Endothelial cell of umbilical vein (primary cell): ENCODE data around the gene OR5J2. TPM values are rescaled to one million over a fixed set of nuclear protein-coding genes. Genes with fewer than 3 reads are reported as not detected.

ENCODE experiments used
- BruUV-seq: library from RNA; stranded (reverse); fragments of 400-500 nt; replicated peaks from 2 replicates; lab custom pipeline; 2021; lab: Mats Ljungman, UMichigan
- CTCF ChIA-PET: fragments of 300-600, 350-600 bp; sonication (Branson Sonifier 250); formaldehyde crosslinking; loops from one replicate; lab custom pipeline; 2021; ENCODE audit warnings: antibody characterized with exemption, inconsistent platforms; lab: Charles Lee
- POLR2A ChIA-PET: fragments of 300-600, 350-600 bp; sonication (Branson Sonifier 250); formaldehyde crosslinking; loops from one replicate; lab custom pipeline; 2021; ENCODE audit warnings: antibody characterized with exemption, inconsistent platforms; lab: Charles Lee
- DNase-seq: peaks from one replicate; pipeline ENCODE4 v3.0.0-alpha.2; 2011; ENCODE audit warnings: low read depth, low spot score
- FAIRE-seq: peaks from 2 replicates; lab custom pipeline; 2011; peaks lifted over from hg19 to GRCh38; lab: Jason Lieb, UNC
- H2AFZ ChIP-seq: 2 replicates; pipeline ENCODE4 v1.6.0; 2012; ENCODE audit warnings: low read depth, low read length, control low read depth, inconsistent platforms
- H3K27ac ChIP-seq: 2 replicates; pipeline ENCODE4 v1.5.1; 2011; ENCODE audit warnings: low read depth, mild to moderate bottlenecking, control low read depth, low read length, moderate library complexity; ENCODE audit not compliant: insufficient read depth
- H3K27me3 ChIP-seq, 2 experiments: 2 replicates each; pipeline versions ENCODE4 v1.6.0 to v1.6.1; 2011; ENCODE audit warnings: low read length in 2 of 2, mixed read lengths in 1 of 2; ENCODE audit not compliant: control insufficient read depth in 2 of 2, insufficient read depth in 2 of 2
- H3K36me3 ChIP-seq, 2 experiments: 2 replicates in 1 of 2; 3 replicates in 1 of 2; pipeline ENCODE4 v1.5.1; 2011; ENCODE audit warnings: low read length in 2 of 2, mild to moderate bottlenecking in 1 of 2, moderate library complexity in 1 of 2; ENCODE audit not compliant: control insufficient read depth in 2 of 2, insufficient read depth in 2 of 2; ENCODE audit errors: extremely low read depth in 1 of 2
- H3K4me1 ChIP-seq: 3 replicates; pipeline ENCODE4 v1.5.1; 2011; ENCODE audit warnings: mild to moderate bottlenecking, low read length; ENCODE audit not compliant: control insufficient read depth, insufficient read depth; ENCODE audit errors: extremely low read depth
- H3K4me2 ChIP-seq: 2 replicates; pipeline ENCODE4 v1.6.1; 2011; ENCODE audit warnings: low read length, control low read depth, mixed read lengths; ENCODE audit not compliant: insufficient read depth
- H3K4me3 ChIP-seq, 3 experiments: fragments of 200-600 bp in 1 of 3; sonication (generic), shearing (Covaris generic) in 1 of 3; replicated peaks in 1 of 3; 2 replicates each; pipeline ENCODE4 v1.5.1; 2011 to 2016; ENCODE audit warnings: control low read depth in 3 of 3, low read length in 3 of 3, mild to moderate bottlenecking in 2 of 3, inconsistent platforms in 1 of 3, low read depth in 1 of 3, moderate library complexity in 1 of 3; ENCODE audit not compliant: insufficient read depth in 1 of 3
- H3K79me2 ChIP-seq: 2 replicates; pipeline ENCODE4 v1.6.0; 2012; ENCODE audit warnings: low read length, inconsistent platforms; ENCODE audit not compliant: control insufficient read depth, insufficient read depth
- H3K9ac ChIP-seq: replicated peaks from 2 replicates; pipeline ENCODE3; 2011; ENCODE audit warnings: low read length, control low read depth; ENCODE audit not compliant: insufficient read depth; ENCODE audit errors: extremely low read depth
- H3K9me1 ChIP-seq: replicated peaks from 3 replicates; pipeline ENCODE4 v1.6.0; 2011; ENCODE audit warnings: mild to moderate bottlenecking, low read length; ENCODE audit not compliant: control insufficient read depth, insufficient read depth; ENCODE audit errors: extremely low read depth
- H3K9me3 ChIP-seq: replicated peaks from 2 replicates; pipeline ENCODE4 v1.5.1; 2012; ENCODE audit warnings: low read length, inconsistent platforms; ENCODE audit not compliant: control insufficient read depth, insufficient read depth
- H4K20me1 ChIP-seq: replicated peaks from 2 replicates; pipeline ENCODE3; 2011; ENCODE audit warnings: mild to moderate bottlenecking, low read length; ENCODE audit not compliant: control insufficient read depth, insufficient read depth; ENCODE audit errors: extremely low read depth
- EZH2 ChIP-seq: IDR thresholded peaks from 2 replicates; pipeline ENCODE4 v1.6.1; 2012; ENCODE audit warnings: borderline replicate concordance, low read depth, mild to moderate bottlenecking, moderate library complexity, low read length, inconsistent platforms; ENCODE audit not compliant: severe bottlenecking
- FOS ChIP-seq: IDR thresholded peaks from 2 replicates; pipeline ENCODE4 v1.6.1; 2011; ENCODE audit warnings: mild to moderate bottlenecking, low read length, moderate library complexity, borderline replicate concordance; ENCODE audit not compliant: insufficient read depth
- GATA2 ChIP-seq: IDR thresholded peaks from 2 replicates; pipeline ENCODE4 v1.7.0; 2011; ENCODE audit warnings: low read depth, mild to moderate bottlenecking, moderate library complexity, mixed read lengths, low read length; ENCODE audit not compliant: insufficient read length, insufficient read depth
- JUN ChIP-seq: IDR thresholded peaks from 2 replicates; pipeline ENCODE4 v1.6.1; 2011; ENCODE audit warnings: borderline replicate concordance, low read depth; ENCODE audit not compliant: insufficient read length, insufficient read depth
- MYC ChIP-seq: IDR thresholded peaks from one replicate; pipeline ENCODE4 v1.6.1; 2011; ENCODE audit warnings: mild to moderate bottlenecking, low read depth, low read length
- POLR2A ChIP-seq: IDR thresholded peaks from 2 replicates; pipeline ENCODE4 v1.6.1; 2012; ENCODE audit warnings: low read depth, mild to moderate bottlenecking, control low read depth, low read length
- POLR2AphosphoS5 ChIP-seq: IDR thresholded peaks from 2 replicates; pipeline ENCODE4 v1.6.1; 2012; ENCODE audit warnings: low read depth, mild to moderate bottlenecking, control low read depth, low read length, moderate library complexity; ENCODE audit not compliant: insufficient read depth
- dilution Hi-C: fragments of 300-500 bp; cut with MboI; formaldehyde crosslinking; loops from one replicate; pipeline ENCODE4 v1.15.0; 2019; ENCODE audit warnings: low sequenced_read_pairs; ENCODE audit not compliant: extremely low pct_ligation_motif_present
- intact Hi-C: fragments of 100-400 bp; cut with micrococcal nuclease; formaldehyde crosslinking; loops from one replicate; pipeline ENCODE4 v1.10.0; 2022
- polyA plus RNA-seq, 4 experiments: library from polyadenylated mRNA; depleted of rRNA in 3 of 4; stranded (reverse) in 3 of 4; unstranded in 1 of 4; fragments of >200 nt; gene quantifications; 2 replicates each; pipeline versions ENCODE4 v1.2.1 to v1.2.3, GENCODE V29; 2011 to 2012; ENCODE audit warnings: missing spikeins in 1 of 4
- total RNA-seq: library from RNA; stranded (reverse); gene quantifications from 2 replicates; pipeline ENCODE4 v1.2.3, GENCODE V29; 2021
- TF ChIP-seq, protein P1 (sequence below), 2 donors: IDR thresholded peaks; 1 replicate in 1 of 2; 2 replicates in 1 of 2; pipeline ENCODE4 v1.5.1; 2011; ENCODE audit warnings: low read length in 2 of 2, mild to moderate bottlenecking in 2 of 2, moderate library complexity in 2 of 2, control low read depth in 1 of 2, inconsistent platforms in 1 of 2, low read depth in 1 of 2; ENCODE audit not compliant: insufficient read depth in 1 of 2; ENCODE audit errors: extremely low read depth in 1 of 2
- TF ChIP-seq, protein P2 (sequence below): IDR thresholded peaks from 2 replicates; pipeline ENCODE4 v1.6.1; 2011; ENCODE audit not compliant: insufficient read depth, insufficient read length

OR5J2 gene
- total and polyA plus RNA-seq, 2 donors (not counting 3 experiments of a cell fraction or from before 2014, with no cell fraction given) = not detected

DNA sequence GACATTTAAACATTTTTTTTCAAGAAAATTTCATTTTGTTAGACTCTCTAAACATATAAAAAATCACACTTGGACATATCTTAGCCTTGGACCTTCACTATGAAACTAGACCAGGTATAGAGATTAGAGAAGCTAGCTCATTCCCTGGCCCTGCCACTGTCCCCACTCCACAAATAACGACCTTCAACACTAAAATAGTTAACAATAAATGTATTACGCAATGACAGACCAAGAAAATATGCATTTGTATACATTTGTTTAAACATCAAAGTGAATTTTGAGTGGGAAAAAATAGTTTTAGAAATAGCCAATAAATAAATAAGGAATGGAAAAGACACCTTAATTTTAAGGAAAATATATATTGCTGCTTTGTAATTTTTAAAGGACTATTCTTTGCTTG lies 20.9 kb downstream of the OR5J2 start:
- H3K27me3 ChIP-seq = no peaks in the 10 kb centered on the region
- CTCF ChIA-PET = no interaction called here
- H3K79me2 ChIP-seq = no peaks in the 10 kb centered on the region
- dilution Hi-C loops (no loop called here), intact Hi-C loops (no loop called here)
- H3K9me1 ChIP-seq = no peaks in the 10 kb centered on the region
- H3K4me2 ChIP-seq = no peak overlapping the region
- no TSS peak for BruUV-seq
- no peaks in the 10 kb centered on the region for H4K20me1 ChIP-seq
- FAIRE-seq (no peak), DNase-seq (no peak)
- H3K4me1 ChIP-seq = no peaks in the 10 kb centered on the region
- TF ChIP-seq POLR2A (no peak), JUN (no peak), FOS (no peak), EZH2 (no peak), GATA2 (no peak), MYC (no peak), POLR2AphosphoS5 (no peak)
- TF ChIP-seq, protein P1, sequence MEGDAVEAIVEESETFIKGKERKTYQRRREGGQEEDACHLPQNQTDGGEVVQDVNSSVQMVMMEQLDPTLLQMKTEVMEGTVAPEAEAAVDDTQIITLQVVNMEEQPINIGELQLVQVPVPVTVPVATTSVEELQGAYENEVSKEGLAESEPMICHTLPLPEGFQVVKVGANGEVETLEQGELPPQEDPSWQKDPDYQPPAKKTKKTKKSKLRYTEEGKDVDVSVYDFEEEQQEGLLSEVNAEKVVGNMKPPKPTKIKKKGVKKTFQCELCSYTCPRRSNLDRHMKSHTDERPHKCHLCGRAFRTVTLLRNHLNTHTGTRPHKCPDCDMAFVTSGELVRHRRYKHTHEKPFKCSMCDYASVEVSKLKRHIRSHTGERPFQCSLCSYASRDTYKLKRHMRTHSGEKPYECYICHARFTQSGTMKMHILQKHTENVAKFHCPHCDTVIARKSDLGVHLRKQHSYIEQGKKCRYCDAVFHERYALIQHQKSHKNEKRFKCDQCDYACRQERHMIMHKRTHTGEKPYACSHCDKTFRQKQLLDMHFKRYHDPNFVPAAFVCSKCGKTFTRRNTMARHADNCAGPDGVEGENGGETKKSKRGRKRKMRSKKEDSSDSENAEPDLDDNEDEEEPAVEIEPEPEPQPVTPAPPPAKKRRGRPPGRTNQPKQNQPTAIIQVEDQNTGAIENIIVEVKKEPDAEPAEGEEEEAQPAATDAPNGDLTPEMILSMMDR (IDR thresholded peaks at IDR 0.05; ENCODE audit: extremely low read depth in 1 of 2, insufficient read depth in 1 of 2, low read depth in 1 of 2, low read length in 2 of 2) = no peak
- TF ChIP-seq, protein P2, sequence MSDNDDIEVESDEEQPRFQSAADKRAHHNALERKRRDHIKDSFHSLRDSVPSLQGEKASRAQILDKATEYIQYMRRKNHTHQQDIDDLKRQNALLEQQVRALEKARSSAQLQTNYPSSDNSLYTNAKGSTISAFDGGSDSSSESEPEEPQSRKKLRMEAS = no peak
- no peak overlapping the region for H3K27ac ChIP-seq
- no peak overlapping the region for H3K9ac ChIP-seq
- no peaks in the 10 kb centered on the region for H3K9me3 ChIP-seq
- H2AFZ ChIP-seq = no peak overlapping the region
- H3K36me3 ChIP-seq = no peaks in the 10 kb centered on the region
- no peak overlapping the region for H3K4me3 ChIP-seq
- POLR2A ChIA-PET = no interaction called here
